H1 (cell line): Measurements from ENCODE around the gene ZNF593. TPM values are rescaled to one million over a fixed set of nuclear protein-coding genes. Genes with fewer than 3 reads are reported as not detected.

ENCODE experiments used
- CTCF ChIA-PET: fragments of 300-600 bp; sonication (Branson Sonifier 250); formaldehyde crosslinking; loops from one replicate; lab custom pipeline; 2021; ENCODE audit not compliant: partially characterized antibody; lab: Charles Lee
- POLR2A ChIA-PET: fragments of 300-600 bp; sonication (Branson Sonifier 250); formaldehyde crosslinking; loops from one replicate; lab custom pipeline; 2021; ENCODE audit warnings: inconsistent platforms; ENCODE audit not compliant: partially characterized antibody; lab: Charles Lee
- DNase-seq, 2 experiments: peaks; one replicate each; pipeline versions ENCODE4 v3.0.0 to v3.0.0-alpha.2; 2010 to 2022; ENCODE audit warnings: low spot score in 2 of 2, low read depth in 1 of 2, mixed read lengths in 1 of 2
- FAIRE-seq: peaks from 2 replicates; lab custom pipeline; 2011; peaks lifted over from hg19 to GRCh38; lab: Jason Lieb, UNC
- H2AFZ ChIP-seq: 2 replicates; pipeline ENCODE4 v1.8.1; 2012; ENCODE audit warnings: low read length, inconsistent platforms
- H2AK5ac ChIP-seq: 2 replicates; pipeline ENCODE4 v1.6.1; 2013; ENCODE audit warnings: low read depth, low read length
- H2BK120ac ChIP-seq: replicated peaks from 2 replicates; pipeline ENCODE3; 2013; ENCODE audit warnings: low read depth, low read length, inconsistent platforms
- H2BK12ac ChIP-seq: 2 replicates; pipeline ENCODE4 v1.6.1; 2013; ENCODE audit warnings: low read depth, low read length
- H2BK15ac ChIP-seq: 2 replicates; pipeline ENCODE4 v1.6.1; 2013; ENCODE audit warnings: low read length
- H2BK20ac ChIP-seq: 2 replicates; pipeline ENCODE4 v1.6.1; 2013; ENCODE audit warnings: low read length
- H2BK5ac ChIP-seq: 2 replicates; pipeline ENCODE4 v1.6.1; 2013; ENCODE audit warnings: low read depth, low read length
- H3K14ac ChIP-seq: 2 replicates; pipeline ENCODE4 v1.6.1; 2013; ENCODE audit warnings: inconsistent platforms; ENCODE audit not compliant: insufficient read length
- H3K18ac ChIP-seq: 2 replicates; pipeline ENCODE4 v1.6.1; 2013; ENCODE audit warnings: low read length; ENCODE audit errors: extremely low read depth
- H3K23ac ChIP-seq: 2 replicates; pipeline ENCODE4 v1.6.1; 2013; ENCODE audit warnings: inconsistent platforms; ENCODE audit not compliant: insufficient read length
- H3K23me2 ChIP-seq: 2 replicates; pipeline ENCODE4 v1.6.1; 2013; ENCODE audit warnings: low read depth, low read length
- H3K27ac ChIP-seq: 2 replicates; pipeline ENCODE4 v1.6.1; 2011; ENCODE audit warnings: low read depth, low read length, inconsistent platforms
- H3K27me3 ChIP-seq, 4 experiments: replicated peaks in 1 of 4; 1 replicate in 1 of 4; 2 replicates in 3 of 4; pipeline versions ENCODE4 v1.6.1 to v1.8.1; 2011 to 2013; ENCODE audit warnings: low read length in 3 of 4, mild to moderate bottlenecking in 3 of 4, inconsistent platforms in 2 of 4, mixed read lengths in 2 of 4, moderate library complexity in 1 of 4; ENCODE audit not compliant: control insufficient read depth in 3 of 4, insufficient read depth in 3 of 4; ENCODE audit errors: extremely low read depth in 1 of 4
- H3K36me3 ChIP-seq, 4 experiments: 2 replicates each; pipeline versions ENCODE4 v1.6.1 to v1.8.1; 2011 to 2013; ENCODE audit warnings: mild to moderate bottlenecking in 4 of 4, low read length in 3 of 4, moderate library complexity in 2 of 4, control low read depth in 1 of 4, inconsistent platforms in 1 of 4; ENCODE audit not compliant: insufficient read depth in 4 of 4, control insufficient read depth in 2 of 4
- H3K4ac ChIP-seq: replicated peaks from 2 replicates; pipeline ENCODE3; 2013; ENCODE audit warnings: low read length, low read depth, mixed read lengths, inconsistent platforms; ENCODE audit not compliant: insufficient read length
- H3K4me1 ChIP-seq, 4 experiments: replicated peaks in 1 of 4; 1 replicate in 1 of 4; 2 replicates in 3 of 4; pipeline versions ENCODE4 v1.6.1 to v1.8.1; 2011 to 2013; ENCODE audit warnings: low read length in 3 of 4, inconsistent platforms in 2 of 4, mixed read lengths in 1 of 4; ENCODE audit not compliant: insufficient read depth in 4 of 4, control insufficient read depth in 3 of 4
- H3K4me2 ChIP-seq, 2 experiments: 2 replicates each; pipeline versions ENCODE4 v1.6.1 to v1.8.1; 2011 to 2013; ENCODE audit warnings: low read depth in 2 of 2, low read length in 2 of 2, control low read depth in 1 of 2, inconsistent platforms in 1 of 2, mild to moderate bottlenecking in 1 of 2; ENCODE audit not compliant: insufficient read depth in 1 of 2
- H3K4me3 ChIP-seq, 4 experiments: fragments of 200-600, 300-600 bp in 1 of 4; sonication (generic), shearing (Covaris generic), sonication (Bioruptor Twin) in 1 of 4; 2 replicates each; pipeline versions ENCODE4 v1.5.1 to v1.8.1; 2011 to 2016; ENCODE audit warnings: low read length in 4 of 4, low read depth in 3 of 4, control low read depth in 2 of 4, inconsistent platforms in 2 of 4, mild to moderate bottlenecking in 2 of 4, mixed read lengths in 1 of 4, moderate library complexity in 1 of 4; ENCODE audit not compliant: insufficient read depth in 2 of 4; ENCODE audit errors: extremely low read depth in 1 of 4
- H3K56ac ChIP-seq: replicated peaks from 2 replicates; pipeline ENCODE3; 2013; ENCODE audit warnings: low read depth, mild to moderate bottlenecking, mixed read lengths, low read length, inconsistent platforms; ENCODE audit not compliant: insufficient read length
- H3K79me1 ChIP-seq: 2 replicates; pipeline ENCODE4 v1.6.1; 2013; ENCODE audit warnings: low read depth, low read length, control low read depth
- H3K79me2 ChIP-seq, 2 experiments: 2 replicates each; pipeline versions ENCODE4 v1.6.1 to v1.8.1; 2012 to 2013; ENCODE audit warnings: low read length in 2 of 2, mild to moderate bottlenecking in 2 of 2, inconsistent platforms in 1 of 2; ENCODE audit not compliant: insufficient read depth in 2 of 2, control insufficient read depth in 1 of 2
- H3K9ac ChIP-seq, 4 experiments: replicated peaks in 1 of 4; 1 replicate in 1 of 4; 2 replicates in 3 of 4; pipeline versions ENCODE4 v1.6.1 to v1.8.1; 2011 to 2013; ENCODE audit warnings: low read depth in 3 of 4, low read length in 3 of 4, control low read depth in 2 of 4, mild to moderate bottlenecking in 2 of 4, moderate library complexity in 2 of 4, inconsistent platforms in 1 of 4; ENCODE audit errors: extremely low read depth in 1 of 4
- H3K9me3 ChIP-seq, 2 experiments: 2 replicates each; pipeline versions ENCODE4 v1.6.1 to v1.8.1; 2012 to 2013; ENCODE audit warnings: mild to moderate bottlenecking in 2 of 2, moderate library complexity in 2 of 2, control low read depth in 1 of 2, inconsistent platforms in 1 of 2, low read depth in 1 of 2, low read length in 1 of 2, mixed read lengths in 1 of 2; ENCODE audit not compliant: insufficient read depth in 2 of 2
- H4K20me1 ChIP-seq, 2 experiments: replicated peaks in 1 of 2; 2 replicates each; pipeline versions ENCODE3 to v1.8.1; 2011 to 2013; ENCODE audit warnings: inconsistent platforms in 2 of 2, low read length in 2 of 2, mild to moderate bottlenecking in 1 of 2; ENCODE audit not compliant: insufficient read depth in 2 of 2, control insufficient read depth in 1 of 2
- H4K5ac ChIP-seq: 2 replicates; pipeline ENCODE4 v1.6.1; 2013; ENCODE audit warnings: low read length, low read depth, mixed read lengths, inconsistent platforms; ENCODE audit not compliant: insufficient read length
- H4K8ac ChIP-seq: 2 replicates; pipeline ENCODE4 v1.8.0; 2013; ENCODE audit warnings: mild to moderate bottlenecking, moderate library complexity, low read length, inconsistent platforms; ENCODE audit not compliant: insufficient read depth; ENCODE audit errors: extremely low read depth
- H4K91ac ChIP-seq: replicated peaks from 2 replicates; pipeline ENCODE3; 2013; ENCODE audit warnings: low read length, mixed read lengths, inconsistent platforms; ENCODE audit not compliant: insufficient read length
- ATF3 ChIP-seq: IDR thresholded peaks from 2 replicates; pipeline ENCODE4 v1.6.1; 2011; ENCODE audit warnings: low read depth, mild to moderate bottlenecking, low read length; ENCODE audit not compliant: insufficient read depth
- NANOG ChIP-seq: IDR thresholded peaks from 2 replicates; pipeline ENCODE4 v1.6.1; 2011; ENCODE audit warnings: low read length, low read depth, mild to moderate bottlenecking, inconsistent platforms; ENCODE audit not compliant: insufficient read depth, poor library complexity, severe bottlenecking
- PHF8 ChIP-seq: fragments of 200-600 bp; sonication (generic); conservative IDR thresholded peaks from 2 replicates; pipeline ENCODE4 v1.7.1; 2012; ENCODE audit warnings: low read depth, mild to moderate bottlenecking, inconsistent platforms, low read length, moderate library complexity
- SP1 ChIP-seq: IDR thresholded peaks from 2 replicates; pipeline ENCODE4 v1.6.1; 2011; ENCODE audit warnings: low read depth, low read length
- WGBS, 2 experiments: shearing (Covaris generic) in 1 of 2; methylation state at CpG; one replicate each; pipeline versions ENCODE4 v1.1.6 to v1.1.7; 2013 to 2015; ENCODE audit warnings: low lambda C conversion rate in 2 of 2, mixed read lengths in 2 of 2, inconsistent platforms in 1 of 2, low coverage in 1 of 2, missing lambda C conversion rate in 1 of 2; ENCODE audit not compliant: insufficient replicate concordance in 2 of 2, insufficient coverage in 1 of 2, insufficient read length in 1 of 2; ENCODE audit errors: extremely low coverage in 1 of 2, missing lambda C conversion rate in 1 of 2; 5-methylcytosine and 5-hydroxymethylcytosine counted together
- polyA plus RNA-seq, 7 experiments: library from polyadenylated mRNA; depleted of rRNA in 3 of 7; stranded (reverse) in 5 of 7; unstranded in 2 of 7; fragments of >200 nt in 5 of 7; fragments of 200-250 nt in 2 of 7; gene quantifications; 1 replicate in 5 of 7; 2 replicates in 1 of 7; 4 replicates in 1 of 7; pipeline versions ENCODE4 v1.2.1 to v1.2.3, GENCODE V29; 2011 to 2013; ENCODE audit warnings: missing spikeins in 2 of 7, mixed read lengths in 2 of 7
- total RNA-seq: library from RNA; stranded (reverse); fragmentation: NEBNext Ultra II Directional; extraction: Animal tissue kit (Norgen Biotek cat#: 25700); gene quantifications from 2 replicates; pipeline ENCODE4 v1.2.1, GENCODE V29; 2021

ZNF593 gene
- total and polyA plus RNA-seq, 2 of the 8 experiments (the other 6 are each of a cell fraction or from before 2014, with no cell fraction given): 38.2 to 68.0 TPM

GRCh38 chr1:26158908-26159742 is 10.6 kb upstream of the ZNF593 start, which contains the start of gene FAM110D:
FAM110D (plus strand) TSS chr1:26159079; CDS start chr1:26161292, 2,213 bp downstream.
- Histone ChIP-seq H3K27ac (no peak within 1 kb of the TSS), H2AFZ (no peak within 1 kb of the TSS), H4K91ac (no peak within 1 kb of the TSS), H3K23me2 (peaks cover 13% of the 10 kb centered on the region), H2BK120ac (no peak within 1 kb of the TSS), H2BK5ac (peak within 1 kb of the TSS; percentile 66; the same call in 1 of the 2 replicates), H4K8ac (no peak within 1 kb of the TSS), H3K4me1 (peaks cover 14 to 57% (median 30%) of the 10 kb centered on the region in 4 experiments), H3K4me3 (no peak within 1 kb of the TSS; a peak in 1 of 8 replicates), H3K14ac (no peak within 1 kb of the TSS), H2BK12ac (no peak within 1 kb of the TSS)
- POLR2A ChIA-PET: interaction anchor here (0.5 to 2.4 kb wide), 2 partner anchors 11 to 937 kb away, joined by 3 to 5 read pairs; partner anchors contain the start of gene ZNF593
- FAIRE-seq (no peak), DNase-seq (no peak)
- no peak for TF ChIP-seq SP1
- TF ChIP-seq PHF8: no peak
- TF ChIP-seq NANOG: no peak
- TF ChIP-seq ATF3: no peak
- TF ChIP-seq, all 59 proteins: peak for 0
- Histone ChIP-seq H3K18ac (peak within 1 kb of the TSS; percentile 24), H3K9ac (no peak within 1 kb of the TSS), H3K79me1 (no peaks in the 10 kb centered on the region), H2AK5ac (no peak within 1 kb of the TSS), H3K4ac (no peak within 1 kb of the TSS), H3K79me2 (no peaks in the 10 kb centered on the region), H3K56ac (no peak within 1 kb of the TSS), H2BK15ac (0 out of 2 replicates have a peak within 1 kb of the TSS, but pooled peaks have one; percentile 92), H3K23ac (no peak within 1 kb of the TSS), H3K9me3 (no peaks in the 10 kb centered on the region), H4K20me1 (peaks cover 13 to 15% of the 10 kb centered on the region in 2 experiments), H3K27me3 (peaks cover 49 to 95% (median 88%) of the 10 kb centered on the region in 4 experiments), H3K4me2 (peak within 1 kb of the TSS; percentile 16 to 41; a peak in 3 of 4 replicates), H2BK20ac (0 out of 2 replicates have a peak within 1 kb of the TSS, but pooled peaks have one; percentile 6), H3K36me3 (no peaks in the 10 kb centered on the region), H4K5ac (no peak within 1 kb of the TSS)
- WGBS, 2 experiments: 52% methylated on average over 6 of the region's 6 CpGs; no CpG with 5 or more reads in 1 of the 2 experiments
- CTCF ChIA-PET: interaction anchor here (1.4 to 6.0 kb wide), 3 partner anchors 10 to 16 kb away, joined by 4 to 47 read pairs (median 32); partner anchors contain the start of genes C1orf232 and ZNF593
